ENCODE data around the gene MEGF11.

MEGF11 gene

DNA sequence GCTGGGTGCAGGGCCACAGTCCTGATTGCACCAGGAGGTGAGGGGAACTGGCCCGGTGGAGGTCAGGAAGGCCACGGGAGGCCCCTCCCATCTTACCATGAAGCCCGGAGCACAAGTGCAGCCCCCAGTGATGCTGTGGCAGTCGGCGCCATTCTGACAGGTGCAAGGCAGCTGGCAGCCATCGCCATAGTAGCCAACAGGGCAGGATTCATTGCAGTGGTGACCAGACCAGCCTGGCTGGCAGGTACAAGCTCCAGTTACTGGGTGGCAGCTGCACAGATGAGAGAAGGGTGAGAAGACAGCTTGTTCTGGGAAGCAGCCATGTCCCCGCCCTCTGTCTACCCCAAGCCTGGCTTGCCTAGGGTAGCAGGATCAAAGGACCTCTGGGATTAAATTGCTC lies 296.1 kb downstream of the MEGF11 start:
- DNase-seq, result no peak

DNA sequence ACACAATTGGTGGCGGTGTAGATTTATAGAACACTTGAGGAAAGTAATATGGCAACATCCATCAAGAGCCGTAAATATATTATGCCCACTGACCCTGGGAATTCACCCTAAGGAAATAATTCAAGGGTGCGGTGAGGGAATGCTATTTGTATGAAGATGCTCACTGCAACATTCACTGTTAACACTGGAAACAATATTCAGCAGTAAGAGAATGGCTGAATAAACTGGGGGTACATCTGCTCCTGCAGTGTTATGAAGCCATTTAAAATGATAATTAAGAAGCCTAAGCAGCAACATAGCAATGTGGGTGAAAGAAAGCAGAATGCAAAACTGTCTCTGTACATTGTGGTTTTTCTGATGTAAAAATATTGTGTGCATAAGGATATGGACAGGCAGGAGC lies 296.7 kb downstream of the MEGF11 start:
- no peak for DNase-seq

DNA sequence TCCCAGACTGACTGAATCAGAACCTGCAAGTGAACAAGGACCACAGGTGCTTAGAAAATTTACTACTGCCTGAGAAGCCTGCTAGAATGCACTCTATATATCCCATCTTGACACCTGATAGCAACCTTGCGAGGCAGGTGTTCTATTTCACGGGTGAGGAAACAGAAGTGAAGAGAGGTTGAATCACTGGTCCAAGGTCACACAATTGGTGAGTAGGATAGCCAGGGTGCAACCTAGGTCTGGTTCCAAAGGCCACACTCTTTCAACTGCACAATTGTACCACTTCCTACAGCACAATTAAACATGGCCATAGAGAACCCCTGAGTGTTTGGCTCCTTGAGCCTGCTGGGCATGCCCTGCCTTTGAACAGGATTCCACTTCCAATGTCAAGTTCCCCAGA lies 297.2 kb downstream of the MEGF11 start:
- DNase-seq, result no peak

DNA sequence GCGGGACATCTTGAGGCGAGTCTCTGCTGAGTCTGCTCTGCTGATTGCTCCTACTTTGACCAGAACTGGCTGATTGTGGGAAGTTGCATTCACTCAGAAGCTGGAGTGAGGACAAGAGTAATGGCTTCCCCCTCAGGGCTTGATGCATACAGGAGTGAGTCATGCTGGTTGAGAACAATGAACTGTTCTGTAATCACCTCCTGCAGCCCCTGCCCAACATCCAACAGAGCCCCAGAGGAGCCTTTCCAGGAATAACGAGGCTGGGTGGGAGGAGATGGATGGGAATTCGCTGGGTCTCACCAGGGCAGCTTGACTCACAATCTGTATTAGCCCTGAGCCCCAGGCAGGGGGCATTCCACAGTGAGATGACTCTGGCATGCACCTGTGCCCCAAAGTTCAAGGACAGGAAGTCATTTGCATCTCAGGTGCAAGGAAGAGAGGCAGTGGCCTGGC lies 299.2 kb downstream of the MEGF11 start:
- no peak for DNase-seq

DNA sequence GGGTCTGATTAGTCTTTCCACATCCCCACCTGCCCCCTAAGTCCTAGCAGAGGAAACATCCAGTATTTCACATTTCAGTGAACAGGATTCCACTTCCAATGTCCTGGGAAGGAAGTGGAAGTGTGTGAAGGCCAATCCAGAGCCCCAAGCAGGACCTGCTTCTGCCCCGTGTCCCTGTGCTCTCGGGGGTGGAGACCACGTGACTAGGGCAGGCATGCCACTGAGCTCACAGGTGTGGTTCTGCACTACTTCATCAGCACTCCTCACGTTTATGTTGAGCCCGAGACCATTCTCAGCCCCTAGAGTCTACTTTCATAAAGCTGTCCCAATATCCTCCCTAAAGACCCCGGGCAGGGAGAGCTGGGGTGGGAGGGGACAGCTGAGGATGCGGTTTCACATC lies 299.9 kb downstream of the MEGF11 start:
- DNase-seq, result no peak

DNA sequence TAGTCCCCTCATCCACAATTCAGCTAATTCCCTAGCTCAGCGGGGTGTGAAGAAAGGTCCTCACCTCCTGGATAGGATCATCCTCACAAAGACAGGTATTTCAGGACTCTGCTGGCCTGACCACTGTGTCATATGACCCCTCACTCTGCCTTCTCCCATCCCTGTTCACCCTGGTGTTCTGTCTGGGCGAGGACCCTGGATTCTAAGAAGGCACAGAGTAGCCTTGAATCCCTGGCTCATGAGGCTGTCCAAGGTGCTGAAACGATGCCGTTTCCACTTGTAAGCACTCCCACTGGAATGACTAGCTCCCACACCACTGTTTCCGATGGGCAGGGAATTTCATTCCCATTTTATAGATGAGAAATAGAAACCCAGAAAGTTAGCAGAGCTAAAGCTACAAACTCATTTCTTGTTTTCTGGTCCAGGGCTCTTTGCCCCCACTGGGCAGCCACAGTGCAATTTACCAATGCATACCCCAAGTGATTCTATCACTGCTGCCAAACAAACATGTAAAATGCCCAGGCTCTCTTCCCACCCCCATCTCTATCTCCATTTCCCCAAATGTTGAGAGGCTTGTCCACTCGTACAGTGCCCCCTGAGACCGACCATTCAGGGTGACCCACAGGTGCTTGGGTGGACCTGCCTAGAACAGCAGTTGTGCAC lies 301.0 kb downstream of the MEGF11 start:
- no peak for DNase-seq

DNA sequence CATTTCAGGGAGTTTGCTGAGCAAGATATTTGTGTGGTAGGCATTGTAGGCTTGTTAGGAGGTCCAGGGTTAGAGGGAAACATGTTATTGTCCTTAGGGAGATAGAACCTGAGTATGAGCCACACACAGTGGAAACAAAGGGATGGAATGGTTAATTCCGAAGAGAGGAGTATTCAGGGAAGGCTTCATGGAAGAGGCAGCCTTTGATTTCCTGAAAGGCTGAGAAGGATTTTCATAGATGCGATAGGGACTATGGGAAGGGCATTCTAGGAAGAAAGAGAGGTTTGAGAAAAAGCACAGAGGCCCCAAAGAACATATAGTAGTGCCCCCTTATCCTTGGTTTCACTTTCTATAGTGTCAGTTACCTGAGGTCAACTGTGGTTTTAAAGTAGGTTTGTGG lies 302.5 kb downstream of the MEGF11 start:
- no peak for DNase-seq

DNA sequence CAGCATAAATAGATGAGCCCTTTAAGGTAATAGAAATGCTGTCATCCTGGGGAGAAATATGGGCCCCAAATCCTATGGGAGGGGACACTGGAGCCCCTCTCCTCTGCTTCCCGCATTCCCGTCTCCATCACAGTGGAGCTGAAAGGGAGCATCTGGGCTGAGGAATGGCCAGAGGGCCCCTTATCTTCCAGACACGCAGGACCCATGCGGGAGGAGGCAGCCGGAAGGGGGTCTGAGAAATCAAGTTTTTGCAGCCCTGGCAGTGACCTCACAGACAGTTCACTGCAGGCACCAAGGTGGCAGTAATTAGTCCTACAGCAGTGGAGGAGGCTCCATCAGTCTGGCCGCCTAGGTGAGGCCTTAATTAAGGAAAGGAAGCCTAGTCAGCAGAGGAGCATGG lies 304.1 kb downstream of the MEGF11 start:
- no peak for DNase-seq

DNA sequence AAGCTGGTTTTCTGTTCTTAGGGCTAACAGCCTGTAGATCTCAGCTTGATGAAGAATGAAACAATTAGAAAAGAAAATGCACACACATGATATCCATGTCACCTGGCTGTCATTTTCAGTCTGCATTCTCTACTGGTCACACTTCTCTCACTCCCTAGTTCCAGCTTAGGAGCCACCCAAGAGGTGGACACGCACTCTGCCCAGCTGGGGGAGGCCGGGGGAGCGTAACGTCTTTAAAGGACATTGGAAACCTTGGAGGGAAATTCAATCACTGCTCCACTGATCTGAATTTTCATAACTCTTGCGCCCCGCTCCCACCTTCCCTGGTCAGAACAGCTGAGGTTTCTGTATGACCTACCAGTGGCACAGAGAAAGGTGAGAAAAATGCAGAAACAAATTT lies 304.5 kb downstream of the MEGF11 start:
- no peak for DNase-seq

DNA sequence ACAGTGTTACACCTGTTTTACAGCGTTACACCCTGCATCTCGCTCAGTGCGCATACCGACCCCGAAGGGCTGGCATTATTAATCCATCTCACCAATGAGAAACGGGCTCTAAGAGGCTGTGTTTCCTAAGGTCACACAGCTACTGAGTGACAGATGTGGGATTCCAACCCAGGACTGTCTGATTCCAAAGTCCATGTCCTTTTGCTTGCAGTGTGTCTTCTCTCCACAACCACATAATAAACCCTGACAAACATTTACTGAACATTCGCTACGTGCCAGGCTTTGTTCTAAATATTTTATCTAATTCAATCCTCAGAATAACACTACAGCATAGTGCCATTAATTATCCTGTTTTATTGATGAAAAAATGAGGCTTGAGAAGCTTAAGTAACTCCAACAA lies 305.2 kb downstream of the MEGF11 start:
- DNase-seq, result no peak

DNA sequence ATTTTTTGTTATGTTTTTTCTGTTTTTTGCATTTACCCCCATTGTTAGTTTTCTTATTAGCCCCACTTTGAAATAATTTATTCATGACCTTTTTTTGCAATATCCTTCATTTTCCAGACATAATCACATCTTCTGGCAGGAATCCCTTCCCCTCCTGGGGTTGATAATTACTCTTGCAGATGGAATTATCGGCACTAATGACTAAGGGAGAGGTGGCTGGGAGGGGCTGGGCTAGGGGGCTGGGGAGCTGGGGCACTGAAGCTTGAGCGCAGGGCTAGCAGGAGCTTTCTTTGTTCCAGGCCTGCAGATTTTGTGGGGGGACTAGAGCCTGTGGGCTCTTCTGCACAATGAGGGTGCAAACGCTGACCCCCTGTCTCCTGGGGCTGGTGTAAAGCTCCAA lies 306.5 kb downstream of the MEGF11 start:
- no peak for DNase-seq

DNA sequence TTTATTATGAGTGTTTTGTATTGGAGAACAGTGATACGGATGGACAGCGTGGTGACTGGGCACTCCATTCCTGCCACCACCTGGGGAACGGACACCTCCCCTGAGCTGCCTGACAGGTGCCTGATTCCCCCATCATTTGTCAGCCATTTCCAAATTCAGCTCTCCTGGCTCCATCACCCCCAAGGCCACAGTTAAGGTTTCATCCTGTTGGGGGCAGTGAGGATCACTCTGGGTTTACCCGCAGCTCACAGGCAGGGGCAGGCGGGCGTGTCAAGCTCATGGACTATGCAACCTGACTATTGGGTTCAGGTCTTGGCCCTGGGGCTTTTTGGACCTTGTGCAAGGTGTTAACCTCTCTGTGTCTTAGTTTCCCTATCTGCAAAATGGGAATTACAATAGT lies 307.9 kb downstream of the MEGF11 start:
- no peak for DNase-seq

DNA sequence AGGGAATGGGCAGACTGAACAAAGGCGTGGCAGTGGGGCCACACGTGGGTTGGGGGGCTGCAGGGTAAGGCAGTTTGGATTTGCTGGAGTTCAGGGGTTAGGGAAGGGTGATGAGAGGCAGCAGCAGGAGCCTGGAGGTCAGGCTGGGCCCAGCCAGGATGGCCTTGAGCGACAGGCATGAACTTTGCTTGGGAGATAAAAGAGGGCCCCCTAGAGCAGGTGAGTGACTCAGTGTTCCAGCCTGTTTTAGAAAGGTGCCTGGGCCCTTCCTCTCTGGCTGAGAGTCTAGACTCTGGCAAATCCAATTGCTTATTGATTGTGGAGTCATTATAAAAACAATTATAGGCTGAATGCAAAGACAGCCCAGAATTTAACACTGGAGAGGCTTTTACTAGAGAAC lies 309.1 kb downstream of the MEGF11 start:
- no peak for DNase-seq

DNA sequence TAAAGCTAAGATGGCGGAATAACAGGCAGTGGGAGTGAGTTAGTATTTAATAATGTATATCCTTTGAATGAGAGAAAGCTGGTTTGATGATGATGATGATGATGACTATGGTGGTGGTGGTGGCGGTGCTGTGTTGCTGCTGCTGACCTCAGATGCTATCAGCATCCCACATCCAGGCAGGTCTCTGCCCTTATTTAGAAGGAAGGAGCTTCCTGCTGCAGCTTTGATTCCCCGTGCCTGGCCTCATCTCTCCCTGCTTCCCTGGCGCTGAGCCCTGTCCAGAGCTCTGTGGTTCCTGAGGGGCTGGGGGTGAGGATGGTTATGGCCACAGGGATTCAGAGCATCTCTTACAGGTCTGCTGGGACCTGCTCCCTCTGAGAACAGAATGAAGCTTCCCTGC lies 311.1 kb downstream of the MEGF11 start:
- no peak for DNase-seq

DNA sequence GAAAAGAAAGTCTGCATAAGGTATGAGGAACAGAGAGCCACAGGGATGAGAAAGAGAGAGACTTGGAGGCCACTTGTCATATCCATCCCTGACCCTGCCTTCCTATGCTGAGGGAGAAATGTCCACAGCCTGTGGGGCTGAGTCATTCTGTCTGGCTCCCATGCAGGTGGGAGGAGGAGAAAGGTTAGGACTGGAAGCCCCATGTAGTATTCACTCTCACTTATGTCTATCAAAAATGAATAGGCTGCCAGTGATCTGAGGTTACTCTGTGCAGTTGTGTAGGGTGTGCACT lies 313.0 kb downstream of the MEGF11 start:
- no peak for DNase-seq

DNA sequence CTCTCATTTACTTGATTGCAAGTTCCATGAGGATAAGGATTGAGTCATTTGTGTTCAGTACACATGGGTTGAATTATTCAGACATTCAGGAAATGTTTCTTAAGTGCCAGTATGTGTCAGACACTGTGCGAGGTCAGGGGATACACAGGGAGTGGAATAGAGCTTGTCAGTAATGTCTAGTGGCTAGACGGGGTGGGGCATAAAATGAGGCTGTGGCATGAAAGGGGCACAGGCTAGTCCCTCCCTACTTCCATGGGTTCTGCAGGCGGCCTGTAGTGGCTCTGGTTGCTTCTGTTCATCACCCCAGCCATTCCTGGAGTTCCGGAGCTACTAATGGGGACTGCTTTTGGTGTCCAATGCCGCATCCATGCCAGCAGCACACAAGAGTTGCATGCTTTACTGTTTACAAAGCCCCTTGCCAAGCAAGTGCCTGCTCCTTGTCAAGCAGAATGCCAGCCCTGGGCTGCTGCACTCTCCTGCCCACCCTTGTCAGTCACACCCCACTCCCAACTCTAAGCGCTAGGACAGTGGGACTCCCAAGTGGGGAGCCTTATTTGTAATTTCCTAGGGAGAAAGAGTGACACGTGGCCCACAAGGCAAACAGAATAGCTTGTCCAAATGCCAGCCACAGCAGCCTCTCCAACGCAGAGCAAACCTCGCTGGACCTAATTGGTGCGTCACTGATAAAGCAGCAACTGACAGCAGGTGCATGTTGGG lies 313.5 kb downstream of the MEGF11 start:
- no peak for DNase-seq

DNA sequence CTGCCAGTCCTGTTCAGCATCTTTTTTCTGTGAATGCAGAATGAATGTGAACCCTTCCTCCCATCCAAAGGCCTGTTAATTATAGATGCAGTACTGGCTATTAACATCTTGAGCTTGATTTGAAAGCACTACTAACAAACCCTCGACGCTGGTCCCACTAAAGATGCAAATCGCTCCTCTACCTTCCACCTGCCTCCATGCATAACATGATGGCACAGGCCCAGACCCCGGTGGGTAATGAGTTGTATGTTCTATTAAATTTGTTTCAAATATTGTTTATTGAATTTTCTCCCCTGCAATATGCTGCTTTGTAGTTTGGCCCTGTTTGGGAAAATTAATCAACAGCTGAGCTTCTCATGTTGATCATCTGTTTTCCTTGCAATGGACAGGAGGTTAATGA lies 314.9 kb downstream of the MEGF11 start:
- DNase-seq, result no peak

DNA sequence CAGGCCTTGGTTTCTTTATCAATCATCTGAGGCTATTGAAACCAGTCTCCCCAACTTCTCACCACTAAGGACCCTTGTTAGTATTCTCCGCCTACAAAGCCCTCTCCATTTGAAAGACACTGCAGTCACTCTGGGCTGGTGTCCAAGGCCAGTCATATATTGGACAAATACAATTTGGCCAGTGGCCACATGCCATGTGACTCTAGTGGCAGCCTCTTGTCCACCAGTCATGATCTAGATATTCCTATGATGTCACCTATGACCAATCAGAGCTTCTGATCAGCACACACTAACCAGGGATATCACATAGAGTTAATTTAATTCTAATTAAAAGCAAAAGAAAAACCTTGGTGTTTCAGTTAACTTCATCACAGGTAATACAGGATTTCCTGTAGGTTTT lies 316.1 kb downstream of the MEGF11 start:
- no peak for DNase-seq

DNA sequence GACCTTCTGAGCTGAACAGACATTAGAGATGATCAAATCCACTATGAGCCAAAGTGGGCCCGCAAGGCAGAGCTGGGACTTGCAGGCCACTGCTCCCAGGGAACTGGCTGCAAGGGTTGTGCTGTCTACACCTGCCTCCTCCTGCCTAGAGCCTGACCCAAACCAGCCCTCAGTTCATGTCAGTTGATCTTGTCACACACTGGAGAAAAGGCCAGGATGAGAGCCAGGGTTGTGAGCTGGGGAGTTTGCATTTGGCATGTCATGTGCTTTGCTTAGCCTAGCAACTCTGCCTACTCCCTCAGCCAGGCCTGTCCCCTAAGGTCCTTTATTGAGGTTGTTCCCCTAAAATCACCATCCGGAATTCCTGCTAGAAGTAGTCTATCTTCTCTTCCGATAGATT lies 316.5 kb downstream of the MEGF11 start:
- DNase-seq, result no peak

DNA sequence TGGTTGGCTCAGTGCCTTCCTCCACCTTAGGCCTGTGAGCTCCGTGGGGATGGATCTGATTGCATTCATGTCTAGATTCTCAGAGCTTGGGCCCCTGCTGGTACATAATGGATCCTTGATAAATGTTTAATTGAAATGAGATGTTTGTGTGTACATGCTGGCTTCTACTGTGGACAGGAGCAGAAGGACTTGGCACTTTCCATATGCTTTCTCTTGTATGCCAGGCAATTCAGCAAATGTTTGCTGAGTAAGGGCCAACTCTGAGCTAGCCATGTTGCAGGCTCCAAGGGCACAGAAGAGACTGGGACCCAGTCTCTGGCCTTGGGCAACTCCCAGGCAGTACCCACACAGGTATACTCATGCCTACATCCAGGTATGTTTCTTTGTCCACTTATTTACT lies 317.3 kb downstream of the MEGF11 start:
- no peak for DNase-seq

DNA sequence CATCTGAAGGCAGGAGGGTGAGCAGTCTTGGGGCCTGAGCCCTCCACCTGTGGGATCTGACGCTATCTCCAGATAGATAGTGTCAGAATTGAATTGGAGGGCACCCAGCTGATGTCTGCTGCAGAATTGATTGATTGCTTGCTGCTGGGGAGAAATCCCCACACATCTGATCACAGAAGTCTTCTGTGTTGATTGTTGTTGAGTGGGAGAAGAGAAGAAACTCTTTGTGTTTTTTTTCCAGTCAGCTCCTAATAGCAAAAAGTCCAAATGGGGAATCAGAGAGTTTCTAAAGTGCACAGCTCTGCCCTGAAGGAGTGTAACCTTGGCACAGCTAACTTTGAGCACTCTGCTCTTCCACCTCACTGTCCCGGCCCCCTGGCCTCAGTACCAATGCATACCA lies 318.2 kb downstream of the MEGF11 start:
- no peak for DNase-seq

DNA sequence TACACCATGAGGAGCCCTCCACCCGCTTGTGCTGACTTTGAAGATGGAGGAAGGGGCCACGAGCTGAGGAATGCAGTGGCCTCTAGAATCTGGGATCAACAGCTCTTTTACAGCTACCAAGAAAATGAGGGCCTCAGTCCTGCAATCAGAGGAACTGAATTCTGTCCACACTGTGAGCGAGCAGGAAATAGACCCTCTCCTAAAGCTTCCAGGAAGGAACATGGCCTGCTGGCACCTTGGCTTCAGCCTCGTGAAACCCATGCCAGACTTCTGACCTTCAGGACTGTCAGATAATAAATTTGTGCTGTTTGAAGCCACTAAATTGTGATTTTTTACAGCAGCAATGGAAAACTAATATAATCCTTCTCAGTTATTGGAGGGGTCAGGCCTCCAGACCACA lies 322.3 kb downstream of the MEGF11 start:
- DNase-seq, result no peak

DNA sequence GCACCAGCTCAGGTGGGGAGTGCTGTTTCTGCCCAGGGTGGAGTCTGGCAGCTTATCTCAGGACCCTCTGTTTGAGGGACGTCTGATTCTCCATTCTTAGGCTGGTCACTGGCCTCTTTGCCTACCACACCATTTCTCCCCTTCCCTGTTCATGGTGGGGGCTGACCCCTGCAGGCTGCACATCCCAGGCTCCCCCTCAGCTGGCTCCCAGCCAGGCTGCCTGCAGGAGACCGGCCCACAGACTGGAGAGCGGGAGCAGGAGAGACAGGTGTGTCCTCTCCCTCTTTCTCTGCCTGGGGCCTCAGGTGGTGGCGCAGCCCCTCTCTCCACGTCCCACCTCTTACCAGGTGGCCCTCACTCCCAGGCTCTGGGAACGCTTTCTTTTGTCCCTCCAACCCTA lies 323.4 kb downstream of the MEGF11 start:
- DNase-seq, result no peak

DNA sequence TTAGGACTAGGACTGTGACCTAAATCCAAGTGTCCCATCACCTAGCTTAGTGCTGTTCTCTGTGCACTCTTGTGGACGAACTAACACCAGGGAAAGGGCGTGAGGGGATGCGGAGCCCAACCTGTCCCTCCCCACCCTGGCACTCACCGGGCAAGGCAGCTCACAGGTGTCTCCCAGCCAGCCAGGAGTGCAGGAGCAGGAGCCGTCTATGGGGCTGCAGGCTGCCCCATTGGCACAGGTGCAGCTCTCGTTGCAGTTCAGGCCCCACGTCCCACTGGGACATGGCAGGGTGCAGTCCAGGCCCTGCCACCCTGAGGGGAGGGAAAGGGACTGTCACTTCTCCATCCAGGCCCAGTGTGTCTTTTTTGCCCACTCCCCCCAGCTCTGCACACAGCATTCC lies 324.0 kb downstream of the MEGF11 start:
- no peak for DNase-seq

DNA sequence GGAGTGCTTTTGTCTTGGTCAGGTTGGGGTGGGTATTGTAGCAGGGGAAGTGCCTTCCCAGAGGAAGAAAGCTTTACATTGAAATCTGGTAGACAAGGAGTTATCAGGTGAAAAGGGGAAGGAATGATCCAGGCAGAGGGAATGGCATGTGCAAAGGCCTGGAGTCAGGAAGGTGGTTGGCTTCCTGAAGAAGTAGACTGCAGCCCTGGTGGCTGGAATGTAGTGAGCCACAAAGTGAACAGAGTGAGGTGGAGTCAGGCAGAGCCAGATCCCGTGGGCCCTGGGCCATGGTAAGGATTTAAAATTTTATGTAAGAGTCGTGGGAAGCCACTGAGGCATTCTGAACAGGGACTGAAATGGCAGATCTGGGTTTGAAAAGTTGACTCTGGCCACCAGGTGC lies 326.0 kb downstream of the MEGF11 start:
- no peak for DNase-seq
